GM18505 (cell line): ENCODE data around the gene PAK5.

Experiments used
- ATAC-seq: cut with Tn5 transposase; IDR thresholded peaks from one replicate; pipeline ENCODE4 v1.9.1; 2021; ENCODE audit not compliant: unreplicated experiment
- POLR2A ChIP-seq: IDR thresholded peaks from 4 replicates; pipeline ENCODE4 v1.6.1; 2011; ENCODE audit warnings: borderline replicate concordance; ENCODE audit not compliant: insufficient read depth, insufficient read length; ENCODE audit errors: extremely low read depth

The PAK5 gene

DNA sequence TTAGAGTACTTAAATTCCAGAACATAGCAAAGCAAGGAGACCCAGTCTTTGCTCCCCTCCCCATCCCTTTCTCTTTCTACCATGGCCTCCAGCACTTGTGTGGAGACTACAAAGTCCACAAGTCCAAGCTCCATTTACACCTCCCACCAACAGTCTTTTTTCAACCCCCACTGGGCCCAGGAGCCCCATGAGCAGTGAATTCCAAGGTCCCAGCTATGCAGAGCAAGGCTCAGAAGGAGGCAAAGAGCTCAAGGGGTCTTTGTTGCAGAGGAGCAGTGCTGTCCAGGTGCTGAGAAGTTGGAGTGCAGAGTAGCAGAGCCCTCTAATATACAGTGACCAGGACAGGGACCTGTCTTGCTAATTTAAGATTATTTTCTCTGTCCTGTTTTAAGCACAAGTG lies 9.0 kb downstream of the PAK5 start:
- no peak for TF ChIP-seq POLR2A
- no peak for ATAC-seq

DNA sequence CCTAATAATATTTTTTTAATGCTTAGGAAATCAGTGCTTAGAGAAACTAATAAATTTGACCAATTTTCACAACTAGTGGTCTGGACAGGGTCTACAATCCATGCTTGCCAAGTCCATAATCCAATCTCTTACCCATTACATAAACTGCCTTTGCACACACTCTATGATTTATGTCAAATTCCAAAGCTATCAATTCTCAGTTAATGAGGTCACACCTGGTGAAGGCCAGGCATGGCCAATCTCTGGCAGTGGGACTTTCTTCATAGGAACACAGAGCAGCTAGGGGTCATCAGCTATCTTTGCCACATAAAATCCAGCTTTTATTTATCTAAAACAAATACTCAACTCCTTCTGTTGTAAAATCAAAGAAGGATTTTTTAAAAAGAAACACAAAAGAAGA lies 21.2 kb downstream of the PAK5 start:
- ATAC-seq, result no peak
- TF ChIP-seq POLR2A, result no peak

DNA sequence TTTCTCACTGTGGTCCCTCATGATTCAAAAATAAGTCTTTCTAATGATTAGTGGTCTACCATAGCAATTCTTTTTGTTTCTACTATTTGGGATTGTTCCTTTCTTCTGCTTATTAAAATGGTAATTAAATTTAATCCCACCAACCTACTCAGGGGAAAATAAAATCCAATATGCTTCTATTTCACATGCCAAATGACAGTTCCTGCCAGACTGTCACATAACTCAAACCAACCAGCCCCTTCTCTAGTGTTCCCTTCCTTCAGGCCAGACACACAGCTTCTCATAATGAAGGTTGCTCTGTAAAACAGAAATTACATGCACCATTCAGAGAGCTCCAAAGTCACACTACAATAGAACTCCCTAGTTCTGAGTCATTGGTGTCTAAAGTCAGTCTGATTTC lies 23.2 kb downstream of the PAK5 start:
- no peak for TF ChIP-seq POLR2A
- ATAC-seq, result no peak

DNA sequence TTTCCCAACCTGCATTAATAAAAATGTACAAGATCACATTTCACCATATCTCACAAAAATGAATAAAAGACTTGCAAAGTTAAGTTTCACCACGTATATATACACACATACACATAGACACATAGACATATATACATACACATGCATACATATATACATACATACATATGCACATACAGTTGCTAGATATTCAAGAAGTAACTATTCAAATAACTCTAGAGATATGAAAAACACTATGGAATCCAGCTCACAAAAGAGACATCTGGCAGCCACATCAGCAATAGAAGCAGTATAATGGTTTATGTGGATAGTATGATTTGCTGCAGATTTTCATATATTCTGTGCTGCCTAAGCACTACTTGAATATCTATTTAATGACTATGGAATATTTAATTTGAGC lies 28.1 kb downstream of the PAK5 start:
- no peak for ATAC-seq
- no peak for TF ChIP-seq POLR2A

DNA sequence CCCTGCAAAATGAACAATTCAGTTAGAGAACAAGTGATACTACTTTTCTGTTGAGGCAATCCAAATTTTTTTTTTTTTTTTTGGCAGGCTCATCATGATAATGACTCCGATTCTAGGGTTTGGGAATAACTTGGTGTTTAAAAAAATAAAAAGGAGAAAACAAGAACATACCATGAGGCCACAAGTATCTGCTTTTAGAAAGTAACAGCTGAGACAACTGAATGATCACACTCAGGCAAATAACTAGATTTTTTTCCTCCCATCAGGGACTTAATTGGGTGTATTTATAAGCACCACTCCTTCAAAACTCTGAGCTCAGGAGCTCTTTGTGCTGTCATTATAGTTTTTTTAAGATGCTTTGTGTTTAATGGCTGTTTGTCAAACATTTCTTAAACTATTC lies 29.6 kb downstream of the PAK5 start:
- TF ChIP-seq POLR2A, result no peak
- no peak for ATAC-seq

DNA sequence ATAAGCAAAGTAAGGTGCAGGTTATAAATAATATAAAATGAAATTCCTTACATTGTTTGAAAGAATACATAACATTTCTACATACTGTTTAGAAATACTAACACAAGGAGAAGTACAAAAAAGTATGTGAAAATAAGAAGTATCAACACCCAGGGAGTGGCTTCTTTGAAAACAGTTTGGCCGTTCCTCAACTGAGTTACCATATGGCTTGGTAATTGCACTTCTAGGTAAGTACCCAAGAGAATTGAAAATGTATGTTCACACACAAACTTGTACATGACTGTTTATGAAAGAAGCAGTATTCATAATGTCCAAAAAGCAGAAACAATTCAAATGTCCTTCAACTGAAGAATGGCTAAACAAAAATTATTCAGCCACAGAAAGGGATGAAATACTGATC lies 30.7 kb downstream of the PAK5 start:
- ATAC-seq, result no peak
- TF ChIP-seq POLR2A, result no peak

DNA sequence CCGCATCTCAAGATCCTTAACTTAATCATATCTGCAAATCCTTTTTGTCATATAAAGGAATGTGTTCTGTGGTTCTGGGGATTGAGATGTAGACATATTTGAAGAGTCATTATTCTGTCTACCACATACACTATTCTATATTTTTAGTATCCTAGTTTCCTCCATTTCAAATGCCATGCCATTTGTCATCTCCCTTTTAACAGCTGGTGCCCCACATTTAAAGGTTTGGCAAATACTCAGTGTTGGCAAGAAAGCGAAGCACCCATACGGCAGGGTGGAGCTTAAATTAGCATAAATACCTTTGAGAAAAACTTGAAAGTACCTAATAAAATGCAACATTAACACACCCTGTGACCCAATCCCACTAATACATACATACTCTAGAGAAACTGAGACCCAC lies 31.7 kb downstream of the PAK5 start:
- ATAC-seq, result no peak
- TF ChIP-seq POLR2A, result no peak

DNA sequence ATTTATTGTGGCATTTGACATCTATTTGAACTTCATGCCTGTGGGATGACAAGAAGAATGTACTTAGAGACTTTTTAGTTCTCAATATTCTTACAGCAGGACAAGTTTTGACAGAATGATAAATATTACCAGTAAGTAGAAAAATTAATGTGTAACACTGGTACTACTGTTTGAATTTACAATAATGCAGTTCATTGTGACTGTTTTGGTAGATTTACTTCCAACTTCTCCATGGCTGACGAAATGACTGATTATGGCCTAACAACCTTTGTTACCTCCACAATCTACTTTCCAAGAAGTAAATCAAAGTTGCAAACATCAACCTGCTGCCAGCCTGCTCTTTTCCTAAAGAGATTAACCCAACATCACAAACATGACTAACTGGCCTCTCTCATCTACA lies 38.5 kb downstream of the PAK5 start:
- ATAC-seq, result no peak

DNA sequence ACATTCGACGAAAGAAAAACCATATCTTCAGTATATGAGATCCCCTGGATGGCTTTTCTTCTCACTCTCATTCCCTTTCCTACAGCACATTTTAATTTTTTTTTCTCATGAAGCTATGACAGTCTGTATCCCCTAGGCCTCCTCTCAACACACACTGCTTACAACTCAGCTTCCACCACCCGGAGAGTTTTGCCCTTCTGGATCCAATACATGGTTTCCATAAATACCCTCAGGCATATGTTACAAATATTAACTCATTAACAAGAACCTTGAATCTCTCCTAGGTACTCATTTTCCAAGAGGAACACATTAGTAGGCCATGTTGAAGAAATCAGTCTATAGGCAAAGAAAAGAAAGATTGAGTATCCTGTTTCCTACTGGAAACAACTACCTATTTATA lies 44.0 kb downstream of the PAK5 start:
- no peak for TF ChIP-seq POLR2A
- no peak for ATAC-seq

More for the DNA sequence above, 38.5 kb downstream of the PAK5 start:
- TF ChIP-seq POLR2A, result no peak

DNA sequence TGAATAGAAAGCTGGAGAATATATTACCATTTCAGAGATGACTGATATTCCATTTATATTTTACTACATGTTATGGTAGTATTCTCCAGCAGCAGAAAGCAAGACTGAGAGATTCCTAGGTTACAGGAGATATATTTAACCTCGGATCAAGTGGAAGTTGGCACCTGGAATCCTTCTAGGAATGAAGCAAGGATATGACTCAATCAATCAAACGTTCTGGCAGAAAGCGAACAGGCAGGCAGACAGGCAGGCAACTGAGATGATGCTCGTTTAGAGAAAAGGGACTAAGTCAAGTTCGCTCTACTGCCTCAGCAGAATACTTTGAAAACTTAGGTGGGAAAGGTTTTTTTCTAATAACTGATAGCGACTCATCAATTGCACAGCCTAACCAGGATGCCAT lies 46.2 kb downstream of the PAK5 start:
- ATAC-seq, result no peak
- TF ChIP-seq POLR2A, result no peak

DNA sequence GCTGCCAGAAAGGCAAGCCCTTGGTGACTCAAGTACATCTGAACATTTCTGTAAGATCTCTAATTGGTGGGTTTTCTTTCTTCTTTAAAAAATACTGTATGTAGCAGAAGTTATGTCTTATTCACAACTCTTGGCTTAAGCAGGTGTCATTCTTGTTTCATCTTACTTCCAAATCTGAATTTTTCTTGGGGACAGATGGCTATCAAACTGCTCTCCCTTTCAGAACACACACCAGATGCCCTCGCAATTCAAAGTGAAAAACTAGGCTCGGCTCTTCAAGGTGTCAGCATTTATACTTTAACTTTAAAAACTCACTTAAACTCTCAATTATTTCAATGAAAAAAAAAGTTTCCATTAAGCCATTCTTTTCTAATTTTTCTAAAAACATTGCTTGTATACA lies 49.7 kb downstream of the PAK5 start:
- no peak for ATAC-seq
- no peak for TF ChIP-seq POLR2A

DNA sequence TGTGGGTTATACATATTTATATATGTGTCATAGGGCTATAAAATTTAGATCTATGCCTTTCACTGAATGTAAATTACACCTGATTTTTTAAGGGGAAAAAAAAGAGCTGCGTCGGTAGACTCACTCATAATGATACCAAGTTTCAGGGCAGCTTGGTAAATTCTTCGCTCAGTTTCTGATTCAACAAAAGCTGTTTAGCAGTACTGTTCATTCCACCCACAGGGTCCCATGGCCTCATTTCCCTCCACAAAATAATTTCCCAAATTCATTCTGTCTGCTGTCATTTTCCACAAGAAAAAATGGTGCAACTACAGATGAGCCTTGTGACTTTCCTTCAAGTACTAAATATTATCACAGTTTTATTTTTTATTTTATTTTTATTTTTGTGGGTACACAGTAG lies 63.7 kb downstream of the PAK5 start:
- ATAC-seq, result no peak
- TF ChIP-seq POLR2A, result no peak

DNA sequence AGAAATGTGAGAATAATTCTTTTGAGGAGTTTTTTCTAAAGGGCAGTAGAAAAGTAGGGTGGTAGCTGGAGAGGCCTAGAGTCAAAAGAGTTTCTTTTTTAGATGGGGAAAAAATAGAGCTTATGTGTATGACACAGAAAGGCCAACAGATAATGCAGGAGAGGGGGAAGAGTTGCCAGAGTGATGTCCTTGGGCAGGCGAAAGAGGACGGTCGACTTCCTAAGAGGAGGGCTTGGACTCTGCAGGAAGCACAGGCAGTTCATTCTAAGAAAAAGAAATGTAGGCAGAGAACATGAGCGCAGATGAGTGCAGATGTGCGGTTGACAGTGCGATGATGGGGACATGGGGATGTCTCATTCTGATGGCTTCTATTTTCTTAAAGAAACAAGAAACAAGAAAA lies 68.9 kb downstream of the PAK5 start:
- ATAC-seq, result no peak
- TF ChIP-seq POLR2A, result no peak

DNA sequence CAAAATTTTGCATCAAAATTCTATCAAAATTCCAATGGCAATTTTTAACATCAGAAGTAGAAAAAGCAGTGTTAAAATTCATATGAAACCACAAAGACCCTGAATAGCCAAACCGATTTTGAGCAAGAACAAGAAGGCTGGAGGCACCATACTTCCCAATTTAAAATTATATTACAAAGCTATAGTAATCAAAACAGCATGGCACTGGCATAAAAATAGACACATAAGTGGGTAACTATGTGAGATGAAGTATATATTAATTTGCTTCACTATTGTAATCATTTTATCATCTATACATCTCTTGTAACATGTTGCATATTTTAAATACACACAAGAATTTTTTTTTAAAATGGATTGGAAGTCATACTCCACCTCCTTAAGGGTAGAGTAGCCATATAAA lies 77.4 kb downstream of the PAK5 start:
- no peak for ATAC-seq
- TF ChIP-seq POLR2A, result no peak

DNA sequence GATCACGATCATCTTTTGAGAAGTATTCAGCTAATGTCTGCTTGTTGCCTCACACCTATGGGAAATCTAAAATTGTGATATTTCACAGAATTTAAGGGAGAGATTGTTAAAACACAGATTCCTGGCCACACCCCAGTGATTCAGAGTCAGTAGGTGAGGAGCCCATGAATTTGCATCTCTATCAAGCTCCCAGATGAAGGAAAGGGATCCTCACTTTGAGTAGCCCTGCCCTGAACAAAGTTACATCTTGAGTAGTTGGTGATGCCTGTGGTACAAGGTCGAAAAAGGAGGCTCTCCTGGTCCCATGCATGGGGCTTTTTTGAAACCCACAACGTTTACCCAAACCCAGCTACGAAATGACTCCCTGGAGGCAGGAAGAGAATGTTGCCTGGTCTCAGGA lies 79.5 kb downstream of the PAK5 start:
- ATAC-seq, result no peak
- TF ChIP-seq POLR2A, result no peak
